ENCODE data around the gene KIAA0825.

DNA sequence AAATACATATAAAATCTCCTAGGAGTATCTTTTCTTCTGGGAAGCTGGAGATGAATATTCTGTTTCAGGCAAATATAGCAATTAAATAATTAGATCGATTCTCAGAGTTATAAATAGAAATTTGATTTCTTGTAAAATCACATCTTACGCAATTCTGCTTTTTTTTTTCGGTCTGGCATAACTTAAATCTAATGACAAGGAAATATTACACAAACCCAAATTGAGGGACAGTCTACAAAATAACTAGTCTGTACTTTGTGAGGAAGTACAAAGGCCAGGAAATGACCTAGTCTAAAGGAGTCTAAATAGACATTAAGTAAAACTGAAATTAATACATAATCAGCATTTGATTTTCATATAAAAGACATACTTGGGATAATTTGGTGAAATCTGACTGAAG, 133.3 kb downstream of the KIAA0825 start:
- TF ChIP-seq POLR2A (IDR thresholded peaks at IDR 0.05) (no peak), CTCF (IDR thresholded peaks at IDR 0.05) (no peak)

Data from Peyer's patch (tissue), 4 donors.